EL (cell line): Measurements from ENCODE around the gene OR4B1.
A peak's percentile ranks its signal among the peaks of the same experiment; 100 is the strongest.
"Not testable (repeated sequence)": the region's sequence is repeated elsewhere in the genome, so short reads cannot be mapped to it uniquely, and the experiment has no call there.

ENCODE experiments used
- DNase-seq: peaks from one replicate; pipeline ENCODE4 v3.0.0-alpha.2; 2016

Gene OR4B1, protein sequence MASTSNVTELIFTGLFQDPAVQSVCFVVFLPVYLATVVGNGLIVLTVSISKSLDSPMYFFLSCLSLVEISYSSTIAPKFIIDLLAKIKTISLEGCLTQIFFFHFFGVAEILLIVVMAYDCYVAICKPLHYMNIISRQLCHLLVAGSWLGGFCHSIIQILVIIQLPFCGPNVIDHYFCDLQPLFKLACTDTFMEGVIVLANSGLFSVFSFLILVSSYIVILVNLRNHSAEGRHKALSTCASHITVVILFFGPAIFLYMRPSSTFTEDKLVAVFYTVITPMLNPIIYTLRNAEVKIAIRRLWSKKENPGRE

DNA sequence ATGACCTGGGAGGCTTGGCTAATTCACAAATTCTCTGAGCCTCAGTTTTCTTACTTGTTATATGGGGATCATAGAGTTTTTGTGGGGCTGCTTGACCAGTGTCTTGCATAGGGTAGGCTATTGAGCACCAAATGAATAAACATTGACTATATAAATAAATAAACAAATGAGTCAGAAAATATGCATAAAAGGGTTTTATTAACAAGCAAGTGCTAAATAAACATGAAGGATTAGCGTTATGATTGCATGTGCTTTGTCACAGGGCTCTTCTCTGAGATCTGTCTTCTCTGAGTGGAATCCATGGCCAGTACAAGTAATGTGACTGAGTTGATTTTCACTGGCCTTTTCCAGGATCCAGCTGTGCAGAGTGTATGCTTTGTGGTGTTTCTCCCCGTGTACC, at the start of gene OR4B1:
Gene OR4B1 (plus strand): TSS at position 301 of the 400 bp plus-strand sequence. CDS start 0 bp downstream, at position 301.
- no peak for DNase-seq

DNA sequence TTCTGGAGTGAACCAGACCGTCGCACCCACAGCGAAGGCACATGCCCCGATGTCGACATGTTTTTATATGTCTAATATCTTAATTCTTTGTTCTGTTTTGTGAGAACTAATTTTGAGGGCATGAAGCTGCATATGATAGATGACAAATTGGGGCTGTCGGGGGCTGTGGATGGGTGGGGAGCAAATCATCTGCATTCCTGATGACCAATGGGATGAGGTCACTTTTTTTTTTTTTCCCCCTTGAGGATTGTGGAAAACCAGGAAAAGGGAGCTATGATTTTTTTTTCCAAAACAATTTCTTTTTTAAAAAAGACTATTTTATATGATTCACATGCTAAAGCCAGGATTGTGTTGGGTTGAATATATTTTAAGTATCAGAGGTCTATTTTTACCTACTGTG, 49.2 kb upstream of the OR4B1 start:
- DNase-seq, result peak; percentile 38

DNA sequence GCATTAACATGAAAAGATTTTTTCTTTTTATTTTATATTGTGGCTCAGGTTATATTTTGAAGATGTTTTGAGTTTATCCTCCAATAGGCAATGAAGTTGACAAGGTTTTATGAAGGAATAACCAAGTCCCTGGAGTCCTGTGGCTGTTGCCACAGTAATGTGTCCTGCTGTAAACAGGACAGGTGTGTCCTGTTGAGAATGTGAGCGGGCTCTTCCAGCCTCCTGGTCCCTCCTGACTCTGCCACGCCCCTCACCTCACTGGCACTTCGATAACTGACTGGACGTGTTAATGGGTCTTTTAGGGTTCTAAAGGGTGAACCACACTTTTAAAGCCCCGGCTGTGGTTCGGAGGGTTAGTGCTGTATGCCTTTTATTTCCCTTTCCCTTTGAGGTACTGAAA, 47.8 kb upstream of the OR4B1 start:
- no peak for DNase-seq

DNA sequence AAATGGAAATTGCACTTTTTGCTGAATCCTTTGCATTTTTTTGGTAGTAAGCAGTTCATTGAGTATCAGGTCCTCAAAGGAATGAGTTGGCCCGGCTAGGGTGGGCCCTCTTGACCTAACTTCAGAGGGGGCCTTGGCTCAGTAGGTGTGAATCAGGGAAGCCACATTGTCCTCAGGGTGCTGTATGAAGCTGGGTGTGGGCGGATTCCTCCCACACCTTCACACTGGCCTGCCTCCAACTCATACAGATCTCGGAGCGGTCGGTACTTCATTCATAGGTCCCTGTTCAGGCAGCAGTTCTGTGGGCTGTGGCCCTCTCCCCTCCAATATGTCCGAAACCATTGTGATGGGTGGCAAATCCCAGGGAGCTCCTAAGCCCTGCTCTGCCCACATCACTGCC, 47.4 kb upstream of the OR4B1 start:
- DNase-seq, result no peak

DNA sequence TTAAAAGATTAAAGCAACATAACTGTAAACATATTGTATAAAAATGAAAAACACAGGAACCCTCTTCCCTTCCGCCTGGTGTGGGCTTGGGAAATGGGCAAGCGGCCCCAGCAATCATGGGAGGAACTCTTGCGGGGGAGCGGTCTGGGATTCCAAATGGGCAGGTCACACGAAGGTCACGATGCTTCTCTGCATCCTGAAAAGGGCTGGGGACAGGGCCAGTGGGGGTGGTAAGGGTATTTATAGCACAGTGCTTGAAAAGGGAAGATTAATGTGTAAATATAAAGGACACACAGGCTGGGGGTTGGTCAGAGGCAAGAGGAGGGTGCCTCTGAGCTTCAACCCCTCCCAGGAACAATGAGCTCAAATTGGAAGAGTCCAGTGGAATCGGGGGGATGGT, 46.9 kb upstream of the OR4B1 start:
- no peak for DNase-seq

DNA sequence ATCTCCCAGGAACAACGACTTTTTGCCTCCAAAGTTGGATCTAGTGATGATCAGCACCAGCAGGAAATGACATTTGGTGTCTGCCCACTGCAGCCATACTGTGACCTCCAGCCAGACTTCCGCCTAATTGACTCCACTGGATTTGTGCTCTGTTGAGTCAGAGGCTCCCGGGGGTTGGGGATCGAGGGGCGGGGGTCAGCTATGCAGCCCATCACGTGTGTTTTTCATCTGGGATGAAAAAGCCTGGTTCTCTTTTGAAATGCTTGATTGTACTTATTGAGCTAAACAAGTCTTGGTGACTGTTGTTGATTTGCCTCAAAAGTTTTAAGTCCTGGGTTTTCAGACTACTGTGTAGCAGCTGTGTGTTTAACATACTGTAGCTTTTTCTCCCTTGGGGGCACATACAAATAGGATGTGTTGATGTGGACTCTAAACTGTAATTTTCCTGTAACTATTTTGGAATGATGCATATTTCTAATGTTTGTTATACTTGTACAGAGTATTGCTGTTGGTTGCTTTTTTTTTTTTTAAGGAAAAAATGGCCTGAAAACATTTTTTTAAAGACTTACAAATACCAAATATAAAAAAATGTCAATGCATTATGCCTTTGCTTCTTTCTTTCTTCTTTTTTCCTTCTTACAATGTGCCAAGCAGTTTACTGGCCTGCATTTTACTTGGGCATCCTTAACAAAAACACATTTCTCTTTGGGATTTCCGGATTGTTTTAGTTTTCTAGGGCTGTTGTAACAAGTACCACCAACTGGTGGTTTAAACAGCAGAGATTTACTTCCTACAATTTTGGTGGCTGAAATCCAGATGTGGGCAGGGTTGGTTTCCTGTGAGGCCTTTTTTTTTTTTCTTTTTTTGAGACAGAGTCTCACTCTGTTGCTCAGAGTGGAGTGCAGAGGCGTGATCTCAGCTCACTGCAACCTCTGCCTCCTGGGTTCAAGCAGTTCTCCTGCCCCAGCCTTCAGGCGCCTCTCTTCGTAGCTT, 46.1 kb upstream of the OR4B1 start:
- DNase-seq, result peak; percentile 37

DNA sequence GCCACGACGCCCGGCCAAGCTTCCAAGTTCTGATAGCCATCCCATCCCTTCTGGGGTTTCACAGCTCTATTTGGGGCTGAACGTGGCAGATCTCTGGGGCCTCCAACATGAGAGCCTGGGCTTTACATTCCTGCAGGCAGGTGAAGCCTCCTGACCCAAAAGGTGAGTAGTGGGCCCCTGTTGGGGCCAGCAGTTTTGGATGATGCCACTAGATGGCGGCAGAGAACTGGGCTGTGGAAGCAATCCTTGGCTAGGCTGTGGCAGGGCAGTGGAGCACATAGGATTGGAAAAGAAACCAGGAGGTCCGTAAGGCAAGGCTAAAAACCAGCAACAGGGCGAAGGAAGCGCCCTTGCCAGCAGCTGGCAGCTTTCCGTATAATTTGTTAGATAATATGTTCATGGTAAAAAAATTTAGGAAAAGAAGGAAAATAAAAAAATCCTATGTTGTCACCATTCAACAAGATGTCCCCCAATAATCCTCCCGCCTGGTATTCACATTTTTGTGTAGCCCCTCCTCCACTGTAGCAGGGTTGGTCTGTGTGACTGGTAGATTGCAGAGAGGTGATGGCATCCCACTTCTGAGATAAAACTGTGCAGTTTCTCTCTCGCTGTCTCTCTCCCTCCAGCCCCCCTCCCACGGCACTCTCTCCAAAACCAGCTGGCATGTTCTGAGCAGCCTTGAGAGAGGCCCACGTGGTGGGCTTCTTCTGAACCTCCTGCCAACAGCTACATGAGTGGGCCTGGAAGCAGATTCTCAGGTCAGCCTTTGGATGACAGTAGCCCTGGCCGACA, 43.6 kb upstream of the OR4B1 start:
- DNase-seq, result peak; percentile 53

DNA sequence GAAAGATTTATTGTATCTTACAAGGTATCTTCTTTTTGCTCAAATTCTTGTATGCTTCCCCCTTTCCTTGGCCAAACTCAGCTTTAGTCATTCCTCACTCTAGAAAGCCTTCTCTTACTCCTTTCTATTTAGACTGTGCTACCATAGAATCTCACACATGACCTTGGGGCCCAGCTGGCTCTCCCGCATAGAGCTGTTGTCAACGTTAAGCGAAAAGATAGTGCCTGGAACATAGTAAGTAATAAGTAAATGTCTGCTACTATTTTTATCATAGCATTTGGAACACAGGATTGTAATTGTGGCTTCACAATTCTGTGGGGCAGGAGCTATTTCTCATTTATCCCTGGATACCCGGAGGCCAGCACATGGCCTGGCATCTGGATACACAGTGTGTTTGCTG, 38.9 kb upstream of the OR4B1 start:
- no peak for DNase-seq

DNA sequence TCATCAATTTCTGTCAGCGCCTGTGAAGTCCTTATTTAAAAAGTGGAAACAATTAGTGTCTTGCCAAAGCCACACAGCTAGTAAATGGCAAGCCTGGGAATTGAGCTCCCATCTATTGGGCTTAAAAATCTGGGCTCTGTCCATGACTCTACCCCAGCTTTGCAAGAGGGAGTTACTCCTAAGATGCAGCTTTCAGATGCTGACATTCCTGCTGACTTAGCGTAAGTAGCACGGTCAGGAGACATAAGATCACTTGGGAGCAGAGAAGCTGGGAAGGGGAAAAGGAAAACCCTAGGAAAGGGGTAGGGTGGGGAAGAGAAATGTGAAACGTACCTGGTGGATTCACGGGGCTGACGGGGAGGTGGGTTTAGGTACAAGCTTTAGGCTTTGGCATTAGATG, 36.0 kb upstream of the OR4B1 start:
- no peak for DNase-seq

DNA sequence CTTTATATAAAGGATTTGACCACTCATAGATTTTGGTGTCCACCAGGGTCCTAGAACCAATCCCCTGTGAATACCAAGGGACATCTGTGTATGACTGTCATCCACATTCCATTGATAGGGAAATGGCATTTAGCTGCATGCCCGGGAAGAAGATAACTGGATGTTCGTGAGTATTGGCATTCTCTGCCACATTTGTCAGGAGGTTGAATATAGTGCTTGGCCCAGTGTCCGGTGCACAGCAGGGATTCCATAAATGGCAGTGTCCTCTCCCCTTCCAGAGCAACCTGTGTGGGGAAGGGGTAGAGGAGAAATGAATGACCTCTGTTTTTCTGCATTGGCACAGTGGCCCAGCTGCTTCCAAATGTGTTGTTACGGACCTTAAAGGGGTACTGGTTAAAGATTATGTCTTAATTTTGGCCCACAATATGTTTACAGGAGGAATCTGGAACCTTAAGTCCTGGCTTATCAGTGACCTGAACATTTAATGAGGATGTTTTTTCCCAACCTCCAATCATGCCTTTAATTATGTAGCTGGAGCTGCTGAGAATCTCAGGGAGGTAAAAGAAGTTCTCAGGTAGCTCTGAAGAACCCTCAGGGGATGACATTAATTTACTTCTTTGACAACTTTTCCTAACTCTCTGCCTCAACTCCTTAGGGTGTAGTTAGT, 33.6 kb upstream of the OR4B1 start:
- no peak for DNase-seq

DNA sequence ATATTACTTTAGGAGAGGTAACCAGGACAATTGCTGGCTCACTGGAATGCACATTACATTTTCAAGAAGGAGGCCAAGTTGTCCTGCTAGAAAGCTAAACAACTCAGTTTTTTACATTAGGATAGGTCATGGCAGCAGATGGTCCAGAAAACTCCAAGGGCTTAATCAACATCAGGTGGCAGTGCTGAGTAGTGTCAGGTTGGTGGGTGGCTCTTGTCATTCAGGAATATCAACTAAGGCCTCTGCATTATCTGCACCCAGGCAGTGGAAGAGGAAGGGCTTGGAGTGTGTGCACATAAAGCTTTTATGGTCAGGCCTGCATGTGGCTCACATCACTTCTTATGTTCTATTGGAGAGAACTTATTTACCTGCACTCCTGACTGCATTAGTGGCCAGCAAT, 32.2 kb upstream of the OR4B1 start:
- DNase-seq, result no peak

DNA sequence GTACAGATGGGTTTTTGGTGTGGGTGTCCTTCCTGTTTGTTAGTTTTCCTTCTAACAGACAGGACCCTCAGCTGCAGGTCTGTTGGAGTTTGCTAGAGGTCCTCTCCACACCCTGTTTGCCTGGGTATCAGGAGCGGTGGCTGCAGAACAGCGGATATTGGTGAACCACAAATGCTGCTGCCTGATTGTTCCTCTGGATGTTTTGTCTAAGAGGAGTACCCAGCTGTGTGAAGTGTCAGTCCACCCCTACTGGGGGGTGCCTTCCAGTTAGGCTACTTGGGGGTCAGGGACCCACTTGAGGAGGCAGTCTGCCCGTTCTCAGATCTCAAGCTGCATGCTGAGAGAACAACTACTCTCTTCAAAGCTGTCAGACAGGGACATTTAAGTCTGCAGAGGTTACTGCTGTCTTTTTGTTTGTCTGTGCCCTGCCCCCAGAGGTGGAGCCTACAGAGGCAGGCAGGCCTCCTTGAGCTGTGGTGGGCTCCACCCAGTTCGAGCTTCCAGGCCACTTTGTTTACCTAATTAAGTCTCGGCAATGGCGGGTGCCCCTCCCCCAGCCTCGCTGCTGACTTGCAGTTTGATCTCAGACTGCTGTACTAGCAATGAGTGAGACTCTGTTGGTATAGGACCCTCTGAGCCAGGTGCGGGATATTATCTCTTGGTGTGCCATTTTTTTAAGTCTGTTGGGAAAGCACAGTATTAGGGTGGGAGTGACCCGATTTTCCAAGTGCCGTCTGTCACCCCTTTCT, 25.5 kb upstream of the OR4B1 start:
- DNase-seq, result not testable (repeated sequence)

DNA sequence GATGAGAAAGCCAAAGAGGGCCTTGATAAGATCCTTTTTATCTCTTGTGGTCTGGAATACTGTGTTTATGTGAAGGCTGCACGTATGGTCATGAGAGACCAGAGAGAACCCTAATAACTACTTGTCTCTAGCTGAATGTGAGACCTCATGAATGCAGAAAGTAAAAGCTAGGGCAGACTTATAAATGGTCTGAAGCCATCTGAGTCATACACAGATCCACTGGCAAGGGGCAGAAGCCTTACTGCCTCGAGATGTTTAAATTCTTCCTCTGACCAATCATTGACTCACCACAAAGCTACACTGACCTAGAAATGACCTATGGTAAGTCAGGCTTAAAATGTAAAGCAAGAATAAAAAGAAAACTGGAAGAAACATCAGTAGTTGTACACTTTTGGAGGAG, 22.7 kb upstream of the OR4B1 start:
- DNase-seq, result peak; percentile 65

DNA sequence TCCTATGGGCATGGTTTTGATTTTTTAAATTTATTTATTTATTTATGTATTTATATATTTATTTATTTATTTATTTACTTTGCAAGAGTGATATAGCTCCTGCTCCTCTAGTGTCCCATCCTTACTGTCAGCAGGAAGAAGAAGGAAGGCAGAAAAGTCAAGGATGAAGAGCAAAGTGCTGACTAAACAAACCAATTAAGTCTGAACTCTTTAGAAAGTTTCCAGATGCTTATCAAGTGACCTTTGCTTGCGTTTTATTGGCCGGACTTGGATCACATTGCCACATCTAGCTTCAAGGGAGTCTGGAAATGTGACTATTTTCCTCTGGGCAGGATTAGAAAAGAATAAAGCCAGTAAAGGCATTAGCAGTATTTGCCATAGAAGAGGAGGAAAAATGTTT, 8.7 kb upstream of the OR4B1 start:
- DNase-seq, result no peak

DNA sequence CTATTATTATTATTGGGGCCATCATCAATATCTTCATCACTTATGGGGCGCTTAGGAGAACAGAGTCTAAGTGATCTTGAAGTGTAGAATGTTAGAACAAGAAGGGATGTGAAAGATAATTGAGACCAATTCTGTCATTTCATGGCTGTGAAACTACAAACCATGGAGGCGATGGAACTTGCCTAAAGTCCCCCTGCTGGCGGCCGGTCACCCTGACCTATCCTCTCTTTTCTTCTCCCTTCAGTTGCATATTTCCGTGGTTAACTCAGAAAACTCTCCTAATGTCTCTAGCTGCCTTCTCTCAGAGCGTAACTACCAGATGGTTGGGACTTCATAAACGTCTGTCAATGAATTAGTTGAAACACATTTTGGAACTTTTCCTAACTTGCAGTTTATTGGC, 6.6 kb upstream of the OR4B1 start:
- peak; percentile 33 for DNase-seq

DNA sequence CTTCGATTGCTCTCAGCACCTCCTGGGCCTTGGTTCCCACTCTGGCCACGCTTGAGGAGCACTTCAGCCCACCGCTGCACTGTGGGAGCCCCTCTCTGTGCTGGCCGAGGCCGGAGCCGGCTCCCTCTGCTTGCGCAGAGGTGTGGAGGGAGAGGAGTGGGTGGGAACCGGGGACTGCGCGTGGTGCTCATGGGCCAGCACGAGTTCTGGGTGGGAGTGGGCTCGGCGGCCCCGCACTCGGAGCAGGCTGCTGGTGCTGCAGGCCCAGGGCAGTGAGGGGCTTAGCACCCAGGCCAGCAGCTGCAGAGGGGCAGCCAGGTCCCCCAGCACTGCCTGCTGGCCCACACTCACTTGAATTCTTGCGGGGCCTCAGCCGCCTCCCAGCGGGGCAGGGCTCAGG, 12.2 kb downstream of the OR4B1 start:
- no peak for DNase-seq

DNA sequence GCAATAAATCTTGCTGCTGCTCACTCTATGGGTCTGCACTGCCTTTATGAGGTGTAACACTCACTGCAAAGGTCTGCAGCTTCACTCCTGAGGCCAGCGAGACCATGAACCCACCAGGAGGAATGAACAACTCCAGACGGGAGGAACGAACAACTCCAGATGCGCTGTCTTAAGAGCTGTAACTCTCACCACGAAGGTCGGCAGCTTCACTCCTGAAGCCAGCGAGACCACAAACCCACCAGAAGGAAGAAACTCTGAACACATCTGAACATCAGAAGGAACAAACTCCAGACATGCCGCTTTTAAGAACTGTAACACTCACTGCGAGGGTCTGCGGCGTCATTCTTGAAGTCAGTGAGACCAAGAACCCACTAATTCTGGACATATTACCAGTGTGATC, 13.4 kb downstream of the OR4B1 start:
- DNase-seq, result not testable (repeated sequence)

DNA sequence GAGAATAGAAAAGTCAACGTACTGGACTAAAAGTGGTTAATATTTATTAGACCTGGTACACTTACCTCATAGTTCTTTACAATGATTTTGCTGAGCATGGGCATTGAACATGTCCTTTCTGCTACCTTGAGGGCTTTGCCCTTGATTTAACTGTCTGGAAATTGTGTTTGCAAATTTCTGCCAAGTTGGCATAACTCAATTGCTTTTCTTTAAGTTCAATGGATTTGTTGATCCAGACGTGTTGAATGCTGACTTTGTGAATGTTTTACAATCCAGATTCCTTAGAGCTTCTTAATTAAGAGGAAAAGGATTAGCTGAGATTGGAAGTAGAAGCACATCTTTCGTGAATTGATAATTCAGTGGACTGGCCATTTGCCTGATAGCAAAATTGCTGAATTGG, 21.1 kb downstream of the OR4B1 start:
- no peak for DNase-seq

DNA sequence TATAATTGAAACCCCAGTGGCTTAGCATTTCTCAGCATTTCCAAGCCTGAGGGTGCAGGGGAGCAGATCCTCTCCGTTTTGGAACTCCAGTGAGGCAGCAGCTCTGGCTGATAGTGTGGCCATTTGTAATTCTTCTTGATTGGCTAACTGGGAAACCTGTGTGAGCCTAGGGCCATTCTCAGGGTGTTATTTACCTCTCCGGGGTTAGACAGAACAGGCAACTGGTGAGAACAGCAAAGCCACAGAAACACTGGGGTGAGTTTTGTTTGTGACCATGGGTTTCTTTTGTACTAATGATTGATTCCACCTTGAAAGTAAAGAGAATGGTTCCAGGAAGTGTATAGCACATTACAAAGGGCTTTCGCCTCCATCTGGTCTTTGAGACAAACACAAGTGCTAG, 25.9 kb downstream of the OR4B1 start:
- no peak for DNase-seq

DNA sequence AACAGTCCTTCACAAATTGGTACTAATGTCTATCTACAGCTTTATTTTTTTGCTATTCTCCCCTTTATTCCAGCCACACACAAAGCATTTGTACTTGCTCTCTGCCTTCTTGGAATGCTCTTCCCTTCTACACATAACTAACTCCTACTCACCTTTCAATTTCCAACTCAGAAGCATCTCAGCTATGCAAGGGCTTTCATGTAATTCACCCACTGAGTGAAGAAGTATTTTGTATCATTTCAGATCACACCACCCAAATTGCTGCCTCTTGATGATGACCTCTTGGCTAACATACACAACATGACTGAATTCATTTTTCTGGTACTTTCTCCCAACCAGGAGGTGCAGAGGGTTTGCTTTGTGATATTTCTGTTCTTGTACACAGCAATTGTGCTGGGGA, 28.2 kb downstream of the OR4B1 start, which contains the start of gene OR4X2:
Gene OR4X2 (plus strand): TSS at position 301 of the 400 bp plus-strand sequence. CDS start 0 bp downstream, at position 301.
- DNase-seq, result no peak

DNA sequence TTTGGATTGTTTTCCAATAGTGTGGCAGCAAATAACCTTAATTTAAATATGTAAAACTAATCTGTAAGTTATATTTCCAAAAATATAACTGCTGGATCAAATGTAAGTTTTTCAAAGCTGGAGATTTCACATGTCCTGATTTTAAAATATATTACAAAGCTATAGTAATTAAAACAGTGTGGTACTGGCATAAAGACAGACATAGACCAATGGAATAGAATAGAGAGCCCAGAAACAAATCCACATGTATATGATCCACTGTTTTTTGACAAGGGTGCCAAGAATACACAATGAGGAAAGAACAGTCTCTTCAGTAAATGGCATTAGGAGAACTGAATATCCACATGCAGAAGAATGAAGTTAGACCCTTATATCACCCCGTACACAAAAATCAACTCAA, 32.3 kb downstream of the OR4B1 start:
- no peak for DNase-seq

DNA sequence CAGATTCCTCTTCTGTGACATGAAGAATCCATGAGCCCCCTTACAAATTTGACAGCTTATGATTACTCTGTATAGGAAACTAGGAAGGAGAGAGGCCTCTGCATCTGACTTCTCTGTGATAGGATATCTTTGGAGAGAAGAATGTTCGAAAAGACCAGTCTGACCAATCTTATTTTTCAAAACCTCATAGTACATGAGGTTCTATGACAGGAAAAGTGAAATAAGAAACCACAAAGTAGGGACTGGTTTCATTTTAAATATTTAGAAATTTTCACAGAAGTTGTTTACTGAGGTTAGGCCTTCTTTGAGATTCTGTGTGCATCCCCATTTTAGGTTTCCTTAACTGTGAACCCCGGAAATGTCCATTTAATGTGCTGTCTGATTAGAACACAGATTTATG, 45.0 kb downstream of the OR4B1 start:
- DNase-seq, result no peak
